Putamen (tissue), 1 donor: ENCODE results near the gene RAI14.

Source experiments
- DNase-seq: peaks from one replicate; pipeline ENCODE4 v3.0.0-alpha.2; 2016; ENCODE audit warnings: low spot score

RAI14 gene

DNA sequence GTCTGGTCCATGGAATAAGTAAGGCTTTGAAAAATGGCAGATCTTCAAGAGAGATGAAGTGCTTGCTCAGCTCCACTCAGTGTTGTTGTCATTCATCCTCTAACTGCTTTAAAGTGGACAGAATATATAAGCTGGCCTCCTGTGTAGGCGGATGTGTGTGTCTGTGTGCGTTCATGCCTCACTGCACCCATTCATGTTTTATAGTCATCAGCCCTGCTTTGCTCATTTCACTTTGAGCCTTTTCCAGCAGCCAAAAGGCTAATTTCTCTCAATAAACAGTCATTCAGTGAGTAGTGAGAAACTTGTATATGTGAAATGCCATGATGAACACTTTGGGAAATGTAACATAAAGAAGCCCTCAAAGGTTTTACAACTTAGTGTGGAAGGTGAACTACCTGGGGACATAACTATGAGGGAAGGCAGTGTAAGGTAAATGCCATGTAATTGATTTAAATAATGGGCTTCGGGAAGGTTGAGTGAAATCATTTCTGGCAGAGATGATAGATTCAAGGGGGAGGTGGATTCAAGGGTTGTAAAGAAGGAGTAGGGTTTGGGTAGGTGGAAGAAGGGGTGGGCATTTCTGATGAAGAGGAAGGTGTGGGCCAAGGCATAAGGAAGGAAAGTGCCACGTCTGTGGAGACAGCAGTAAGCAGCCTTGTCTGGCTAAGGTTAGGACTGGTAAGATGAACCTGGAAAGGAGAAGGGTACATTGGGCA is 198.5 kb downstream of the RAI14 start:
- DNase-seq = no peak

GRCh38 chr5:34857161-34857560 is 201.0 kb downstream of the RAI14 start:
- DNase-seq = no peak

DNA sequence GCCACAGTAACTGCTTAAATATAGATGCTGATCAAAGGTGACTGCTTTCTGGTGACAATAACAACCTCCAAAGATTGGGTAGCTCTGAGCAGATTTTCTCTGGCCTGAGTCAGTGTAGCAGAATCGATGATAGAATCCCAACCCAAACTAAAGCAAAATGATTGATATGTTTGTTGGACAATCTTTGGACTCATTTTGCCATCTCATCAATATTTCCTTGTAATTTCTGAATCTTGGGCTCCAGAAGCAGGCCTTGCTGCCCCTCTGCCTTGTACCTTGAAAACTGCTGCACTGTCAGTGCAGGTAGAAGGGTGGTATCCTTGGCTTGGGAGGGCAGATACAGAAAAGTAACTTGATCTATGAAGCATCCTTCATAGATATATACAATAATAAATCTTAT is 201.8 kb downstream of the RAI14 start:
- DNase-seq = no peak

GRCh38 chr5:34858790-34859189 is 202.7 kb downstream of the RAI14 start:
- no peak for DNase-seq

DNA sequence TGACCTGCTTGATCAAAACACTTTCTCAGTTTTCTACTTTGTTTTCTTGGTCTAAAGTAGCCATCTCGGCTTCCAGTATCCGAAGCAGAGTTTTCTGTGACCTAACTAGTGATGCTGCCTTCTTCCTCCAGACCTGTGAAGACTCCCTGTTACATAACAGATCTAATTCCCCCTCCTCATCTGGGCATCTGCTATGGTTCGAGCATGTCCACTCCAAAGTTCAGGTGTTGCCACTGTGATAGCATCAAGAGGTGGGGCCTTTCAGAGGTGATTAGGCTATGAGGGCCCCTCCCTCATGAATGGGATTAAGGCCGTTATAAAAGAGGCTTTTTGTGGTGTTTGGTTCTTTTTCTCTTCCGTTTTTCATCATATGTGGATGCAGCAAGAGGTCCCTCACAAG is 203.1 kb downstream of the RAI14 start:
- no peak for DNase-seq

DNA sequence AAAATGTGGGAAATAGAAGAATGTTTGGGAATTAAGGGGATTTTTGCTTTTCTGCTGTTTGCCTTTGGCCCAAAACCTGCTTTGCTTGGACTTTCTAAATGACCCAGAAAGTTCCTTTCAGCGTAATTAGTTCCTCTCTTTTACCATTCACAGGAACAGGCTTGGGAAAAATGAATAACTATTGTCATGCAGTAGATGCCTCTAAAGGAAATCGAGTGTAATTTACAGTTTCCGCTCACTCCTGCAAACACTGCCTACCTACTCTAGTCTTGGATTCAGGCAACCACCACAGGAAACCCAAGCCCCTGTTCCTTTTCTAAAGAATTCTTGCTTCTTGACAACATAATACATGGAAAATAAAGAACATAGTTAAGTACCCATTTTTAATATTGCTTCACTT is 207.8 kb downstream of the RAI14 start:
- DNase-seq = no peak

- DNase-seq = no peak
These were observed 209.0 kb downstream of the RAI14 start for GRCh38 chr5:34865091-34865490.

GRCh38 chr5:34866989-34867471 is 210.9 kb downstream of the RAI14 start:
- no peak for DNase-seq

DNA sequence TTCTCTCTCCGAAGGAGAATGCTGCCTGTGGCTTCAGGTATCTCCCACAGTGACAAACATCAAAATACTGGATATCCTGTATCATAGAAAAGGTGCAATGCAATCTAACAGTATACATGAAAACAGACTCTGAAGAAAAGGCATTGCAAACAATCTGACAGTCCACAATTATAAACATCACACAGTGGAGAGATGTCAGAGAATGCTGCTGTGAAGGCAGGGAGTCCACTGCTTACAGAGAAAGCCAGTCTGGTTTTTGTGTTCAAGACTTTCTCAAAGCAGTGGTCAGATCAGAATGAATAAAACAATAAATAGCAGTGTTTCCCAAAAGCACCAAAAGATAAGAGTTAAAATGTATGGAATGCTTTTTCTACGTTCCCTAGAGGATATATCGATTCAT is 211.5 kb downstream of the RAI14 start:
- DNase-seq = no peak

DNA sequence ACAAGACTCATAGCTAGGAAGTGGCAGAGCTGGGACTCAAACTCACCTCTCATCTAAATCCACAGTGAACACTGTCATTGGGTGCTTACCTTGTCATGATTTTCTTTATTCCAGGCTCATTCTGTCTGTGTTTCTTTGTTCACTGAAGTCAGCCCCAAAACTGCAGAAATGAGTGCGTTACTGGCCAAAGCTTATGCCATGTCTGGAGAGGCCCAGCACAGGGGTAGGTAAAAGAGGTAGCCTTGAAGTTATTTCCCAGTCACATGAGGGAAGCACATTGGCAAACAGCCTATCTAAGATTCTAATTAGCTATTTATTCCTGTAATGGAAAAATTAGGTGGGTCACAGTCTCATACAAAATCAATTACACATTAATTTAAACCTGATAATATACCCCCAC is 212.7 kb downstream of the RAI14 start:
- DNase-seq = no peak

GRCh38 chr5:34869256-34869655 is 213.1 kb downstream of the RAI14 start:
- peak; percentile 82 for DNase-seq

DNA sequence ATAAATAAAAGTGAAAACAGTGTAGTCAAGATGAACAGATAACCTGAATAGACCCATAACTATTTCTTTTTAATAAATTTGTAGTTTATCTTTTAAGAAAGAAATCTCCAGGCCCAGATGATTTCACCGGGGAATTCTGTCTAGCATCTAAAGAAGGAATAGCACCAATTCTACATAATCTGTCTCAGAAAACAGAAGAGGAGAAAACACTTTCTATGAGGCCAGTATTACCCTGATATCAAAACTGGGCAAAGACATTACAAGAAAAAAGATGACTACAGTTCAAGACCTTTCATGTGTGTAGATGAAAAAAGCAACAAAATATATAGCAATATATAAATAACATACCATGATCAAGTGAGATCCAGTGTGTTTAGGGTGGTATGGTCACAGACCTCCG is 214.3 kb downstream of the RAI14 start:
- DNase-seq = no peak

- DNase-seq = no peak
These were observed 220.1 kb downstream of the RAI14 start for GRCh38 chr5:34876275-34876674.

GRCh38 chr5:34881246-34881645 is 225.1 kb downstream of the RAI14 start:
- no peak for DNase-seq
